ENCODE measurements around the gene SIK1.
"Not testable (repeated sequence)": the region's sequence is repeated elsewhere in the genome, so short reads cannot be mapped to it uniquely, and the experiment has no call there.

The SIK1 gene

GRCh38 chr21:43383351-43383750 is 43.6 kb downstream of the SIK1 start:
- not testable (repeated sequence) for DNase-seq

- not testable (repeated sequence) for DNase-seq
Observed at GRCh38 chr21:43382902-43383301, 44.0 kb downstream of the SIK1 start.

- DNase-seq = not testable (repeated sequence)
Observed at GRCh38 chr21:43380852-43381533, 45.9 kb downstream of the SIK1 start.

- not testable (repeated sequence) for DNase-seq
Observed at GRCh38 chr21:43380337-43380736, 46.6 kb downstream of the SIK1 start.

- not testable (repeated sequence) for DNase-seq
Observed at GRCh38 chr21:43379626-43380122, 47.3 kb downstream of the SIK1 start.

- DNase-seq = no peak
Observed at GRCh38 chr21:43376478-43376882, 50.5 kb downstream of the SIK1 start.

- DNase-seq = no peak
Observed at GRCh38 chr21:43375837-43376477, 51.0 kb downstream of the SIK1 start.

- no peak for DNase-seq
Observed at GRCh38 chr21:43375006-43375836, 51.7 kb downstream of the SIK1 start.

GRCh38 chr21:43374228-43374885 is 52.6 kb downstream of the SIK1 start:
- DNase-seq = no peak

- no peak for DNase-seq
Observed at GRCh38 chr21:43373362-43374227, 53.3 kb downstream of the SIK1 start.

- DNase-seq = no peak
Observed at GRCh38 chr21:43372663-43373361, 54.1 kb downstream of the SIK1 start.

GRCh38 chr21:43371786-43372185 is 55.1 kb downstream of the SIK1 start:
- no peak for DNase-seq

- no peak for DNase-seq
Observed at GRCh38 chr21:43370888-43371570, 55.9 kb downstream of the SIK1 start.

GRCh38 chr21:43370091-43370658 is 56.8 kb downstream of the SIK1 start:
- DNase-seq = no peak

GRCh38 chr21:43369596-43370090 is 57.3 kb downstream of the SIK1 start:
- no peak for DNase-seq

- DNase-seq = no peak
Observed at GRCh38 chr21:43369124-43369523, 57.8 kb downstream of the SIK1 start.

- no peak for DNase-seq
Observed at GRCh38 chr21:43368685-43369084, 58.2 kb downstream of the SIK1 start.

GRCh38 chr21:43367859-43368258 is 59.1 kb downstream of the SIK1 start:
- DNase-seq = no peak

GRCh38 chr21:43367296-43367695 is 59.6 kb downstream of the SIK1 start:
- DNase-seq = no peak

GRCh38 chr21:43366656-43367055 is 60.3 kb downstream of the SIK1 start:
- DNase-seq = no peak
